ENCODE data around the gene COL20A1. TPM values are rescaled to one million over a fixed set of nuclear protein-coding genes. Genes with fewer than 3 reads are reported as not detected.

Gene COL20A1
- total and polyA plus RNA-seq, 2 experiments from 2014 or later: not detected

DNA sequence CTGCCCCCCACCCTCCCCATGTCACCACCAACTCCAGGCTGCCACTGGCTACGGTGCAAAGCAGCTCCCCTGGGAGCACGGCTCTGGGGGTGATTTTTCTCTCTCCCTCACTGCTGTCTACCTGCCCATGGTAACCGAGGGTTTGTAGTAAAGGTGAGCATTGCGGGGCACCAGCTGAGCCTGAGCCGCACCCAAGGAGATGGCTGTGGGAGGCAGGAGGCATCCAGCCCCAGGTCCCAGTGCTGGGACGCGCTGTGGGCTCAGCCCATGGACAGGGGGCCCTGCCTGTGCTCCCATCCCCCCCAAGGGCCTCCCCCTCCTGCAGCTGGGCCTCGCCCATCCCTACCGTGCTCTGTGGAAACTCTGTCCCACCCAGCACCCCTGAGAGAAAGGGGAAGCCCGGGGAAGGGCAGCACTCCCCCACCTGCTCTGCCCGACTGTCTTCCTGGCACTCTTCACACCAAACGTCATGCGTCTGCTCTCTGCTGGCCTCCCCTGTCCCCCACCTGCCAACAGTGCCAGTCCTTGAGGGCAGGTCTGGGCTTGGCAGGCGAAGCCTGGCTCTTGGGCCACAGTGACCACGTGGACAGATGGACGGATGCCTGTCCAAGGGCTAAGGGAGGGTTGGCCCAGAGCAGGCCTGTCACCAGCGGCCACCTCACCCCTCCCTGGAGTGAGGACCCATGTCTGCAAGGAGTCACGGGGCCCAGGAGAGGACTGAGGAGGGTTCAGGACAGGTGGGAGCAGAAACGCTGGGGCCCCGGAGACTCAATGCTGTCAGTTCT, 72.0 kb downstream of the COL20A1 start:
- H3K79me2 ChIP-seq (ENCODE audit: insufficient read depth): no peaks in the 10 kb centered on the region
- in situ Hi-C loops (cut with MboI): no loop called here
- DNase-seq: no peak
- no peak overlapping the region for H2AFZ ChIP-seq
- 58 to 60% methylated on average over 11 to 19 of the region's 20 CpGs for WGBS, 2 experiments (ENCODE audit: low coverage in 1 of 2, low lambda C conversion rate in 2 of 2, missing lambda C conversion rate in 2 of 2)
- no peaks in the 10 kb centered on the region for H3K9me2 ChIP-seq (ENCODE audit: insufficient read depth)
- H3K9ac ChIP-seq: no peak overlapping the region
- H3F3A ChIP-seq (ENCODE audit: insufficient read depth): no peaks in the 10 kb centered on the region
- no peak overlapping the region for H3K4me3 ChIP-seq
- H3K9me3 ChIP-seq (ENCODE audit: low read depth): no peaks in the 10 kb centered on the region
- no peaks in the 10 kb centered on the region for H3K4me1 ChIP-seq (ENCODE audit: insufficient read depth)
- H3K27me3 ChIP-seq (replicated peaks; ENCODE audit: insufficient read depth): peaks cover 3% of the 10 kb centered on the region
- TF ChIP-seq EZH2 (IDR thresholded peaks at IDR 0.05; ENCODE audit: insufficient read depth, poor library complexity, severe bottlenecking) (no peak), EZH2phosphoT487 (IDR thresholded peaks at IDR 0.05; ENCODE audit: insufficient read depth, low read depth) (no peak)
- no peak overlapping the region for H3K27ac ChIP-seq
- no peak overlapping the region for H3K4me2 ChIP-seq (ENCODE audit: unreplicated experiment)
- no peaks in the 10 kb centered on the region for H3K36me3 ChIP-seq (ENCODE audit: low read depth)
- no peaks in the 10 kb centered on the region for H4K20me1 ChIP-seq (ENCODE audit: insufficient read depth)

DNA sequence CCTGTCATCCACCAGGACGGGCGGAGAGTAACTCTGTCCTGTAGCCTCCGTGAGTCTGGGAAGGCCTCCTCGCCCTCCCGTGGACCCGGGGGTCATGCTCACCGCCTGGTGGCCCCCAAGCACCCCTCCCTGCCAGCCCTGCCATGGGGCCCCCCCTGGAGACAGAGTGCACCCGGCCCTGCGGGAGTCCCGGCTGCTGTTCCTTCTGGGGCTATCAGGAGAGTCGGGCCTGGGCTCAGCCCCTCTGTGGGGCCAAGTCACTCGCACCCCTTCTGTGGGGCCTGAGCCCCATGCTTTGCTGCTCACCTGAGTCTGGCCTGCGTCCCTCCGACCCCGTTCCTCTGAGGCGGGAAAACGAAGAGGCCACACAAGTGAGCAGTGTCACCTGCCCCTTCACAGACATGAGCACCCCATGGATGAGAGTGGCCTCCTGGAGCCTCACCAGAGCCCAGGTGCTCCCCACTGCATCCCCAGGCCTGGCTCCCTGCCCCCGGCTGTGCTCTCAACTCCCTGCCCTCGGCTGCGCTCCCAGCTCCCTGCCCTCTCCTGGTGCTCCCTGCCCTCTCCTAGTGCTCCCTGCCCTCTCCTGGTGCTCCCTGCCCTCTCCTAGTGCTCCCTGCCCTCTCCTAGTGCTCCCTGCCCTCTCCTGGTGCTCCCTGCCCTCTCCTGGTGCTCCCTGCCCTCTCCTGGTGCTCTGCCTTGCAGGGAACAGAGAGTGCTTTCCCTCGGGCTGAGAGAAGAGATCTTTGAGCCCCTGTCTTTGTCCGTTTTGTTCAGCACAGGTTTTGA, 72.8 kb downstream of the COL20A1 start:
- Histone ChIP-seq H3K27ac (no peak overlapping the region), H3K4me1 (ENCODE audit: insufficient read depth) (no peaks in the 10 kb centered on the region), H2AFZ (no peak overlapping the region), H3K36me3 (ENCODE audit: low read depth) (no peaks in the 10 kb centered on the region), H3K27me3 (replicated peaks; ENCODE audit: insufficient read depth) (peaks cover under 1% of the 10 kb centered on the region; the same call in 1 of the 2 replicates), H3K9me3 (ENCODE audit: low read depth) (no peaks in the 10 kb centered on the region), H3K4me2 (ENCODE audit: unreplicated experiment) (no peak overlapping the region), H3F3A (ENCODE audit: insufficient read depth) (no peaks in the 10 kb centered on the region), H3K79me2 (ENCODE audit: insufficient read depth) (no peaks in the 10 kb centered on the region), H3K9ac (no peak overlapping the region), H4K20me1 (ENCODE audit: insufficient read depth) (no peaks in the 10 kb centered on the region), H3K9me2 (ENCODE audit: insufficient read depth) (no peaks in the 10 kb centered on the region), H3K4me3 (no peak overlapping the region)
- in situ Hi-C loops (cut with MboI): no loop called here
- no peak for TF ChIP-seq EZH2phosphoT487 (IDR thresholded peaks at IDR 0.05; ENCODE audit: insufficient read depth, low read depth)
- TF ChIP-seq EZH2 (IDR thresholded peaks at IDR 0.05; ENCODE audit: insufficient read depth, poor library complexity, severe bottlenecking): no peak
- DNase-seq: no peak
- WGBS, 2 experiments (ENCODE audit: low coverage in 1 of 2, low lambda C conversion rate in 2 of 2, missing lambda C conversion rate in 2 of 2): 51 to 60% methylated on average over 12 to 22 of the region's 22 CpGs

DNA sequence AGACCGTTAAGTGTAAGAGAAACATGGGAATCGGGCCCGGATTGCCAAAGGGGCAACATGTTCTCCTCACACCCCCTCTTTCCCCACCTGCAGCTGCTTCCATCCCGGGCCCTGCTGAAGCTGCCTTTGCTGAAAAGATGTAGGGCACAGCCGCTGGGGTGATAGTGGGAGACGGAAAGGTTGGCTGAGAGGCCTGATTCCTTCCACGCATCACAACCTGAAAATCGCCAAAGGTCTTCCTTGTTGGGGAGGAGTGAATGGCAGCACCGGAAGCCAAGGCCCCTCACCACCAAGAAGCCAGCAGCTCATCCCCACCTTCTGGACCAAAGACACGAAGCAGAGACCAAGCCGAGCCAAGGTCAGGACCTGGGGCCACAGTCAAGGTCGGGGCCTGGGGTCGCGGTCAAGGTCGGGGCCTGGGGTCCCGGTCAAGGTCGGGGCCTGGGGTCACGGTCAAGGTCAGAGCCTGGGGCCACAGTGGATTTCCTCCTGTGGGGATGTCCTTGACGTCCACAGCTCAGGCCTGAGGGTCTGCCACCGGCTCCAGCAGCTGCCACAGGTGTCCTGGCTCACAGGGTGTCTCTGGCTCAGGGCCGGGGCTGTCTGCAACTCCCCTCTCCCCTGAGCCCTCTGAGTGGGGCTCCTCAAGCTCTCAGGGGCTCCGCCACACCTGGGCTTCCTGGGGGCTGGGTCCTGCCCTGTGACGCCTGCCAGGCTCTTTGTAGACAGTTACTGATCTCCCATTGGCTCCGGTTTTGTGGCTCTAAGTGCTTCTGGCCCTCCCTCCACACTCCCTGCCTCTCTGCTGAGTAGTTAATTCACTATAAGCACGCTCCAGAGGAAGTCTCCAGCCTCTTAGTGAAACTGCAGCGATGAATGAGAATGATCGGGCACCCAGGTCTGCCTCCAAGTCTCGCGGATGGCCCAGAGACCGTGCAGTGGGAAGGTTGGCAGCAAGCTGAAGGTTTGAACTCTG, 73.7 kb downstream of the COL20A1 start:
- Histone ChIP-seq H3K9me2 (ENCODE audit: insufficient read depth) (no peaks in the 10 kb centered on the region), H3K79me2 (ENCODE audit: insufficient read depth) (no peaks in the 10 kb centered on the region), H3K9ac (no peak overlapping the region), H2AFZ (no peak overlapping the region), H3K4me3 (no peak overlapping the region), H3K27me3 (replicated peaks; ENCODE audit: insufficient read depth) (peaks cover 6% of the 10 kb centered on the region; the same call in 1 of the 2 replicates), H3K9me3 (ENCODE audit: low read depth) (no peaks in the 10 kb centered on the region), H3K4me1 (ENCODE audit: insufficient read depth) (no peaks in the 10 kb centered on the region), H4K20me1 (ENCODE audit: insufficient read depth) (no peaks in the 10 kb centered on the region), H3K27ac (no peak overlapping the region), H3F3A (ENCODE audit: insufficient read depth) (no peaks in the 10 kb centered on the region), H3K4me2 (ENCODE audit: unreplicated experiment) (no peak overlapping the region), H3K36me3 (ENCODE audit: low read depth) (no peaks in the 10 kb centered on the region)
- 57 to 59% methylated on average over 24 to 30 of the region's 30 CpGs for WGBS, 2 experiments (ENCODE audit: low coverage in 1 of 2, low lambda C conversion rate in 2 of 2, missing lambda C conversion rate in 2 of 2)
- DNase-seq: no peak
- in situ Hi-C loops (cut with MboI): no loop called here
- no peak for TF ChIP-seq EZH2 (IDR thresholded peaks at IDR 0.05; ENCODE audit: insufficient read depth, poor library complexity, severe bottlenecking)
- TF ChIP-seq EZH2phosphoT487 (IDR thresholded peaks at IDR 0.05; ENCODE audit: insufficient read depth, low read depth): no peak
